Measurements from ENCODE around the gene IL6.

- no peak for TF ChIP-seq POLR2A (IDR thresholded peaks at IDR 0.05; ENCODE audit: borderline replicate concordance, extremely low read depth, insufficient read depth, insufficient read length)
- TF ChIP-seq, protein P1, sequence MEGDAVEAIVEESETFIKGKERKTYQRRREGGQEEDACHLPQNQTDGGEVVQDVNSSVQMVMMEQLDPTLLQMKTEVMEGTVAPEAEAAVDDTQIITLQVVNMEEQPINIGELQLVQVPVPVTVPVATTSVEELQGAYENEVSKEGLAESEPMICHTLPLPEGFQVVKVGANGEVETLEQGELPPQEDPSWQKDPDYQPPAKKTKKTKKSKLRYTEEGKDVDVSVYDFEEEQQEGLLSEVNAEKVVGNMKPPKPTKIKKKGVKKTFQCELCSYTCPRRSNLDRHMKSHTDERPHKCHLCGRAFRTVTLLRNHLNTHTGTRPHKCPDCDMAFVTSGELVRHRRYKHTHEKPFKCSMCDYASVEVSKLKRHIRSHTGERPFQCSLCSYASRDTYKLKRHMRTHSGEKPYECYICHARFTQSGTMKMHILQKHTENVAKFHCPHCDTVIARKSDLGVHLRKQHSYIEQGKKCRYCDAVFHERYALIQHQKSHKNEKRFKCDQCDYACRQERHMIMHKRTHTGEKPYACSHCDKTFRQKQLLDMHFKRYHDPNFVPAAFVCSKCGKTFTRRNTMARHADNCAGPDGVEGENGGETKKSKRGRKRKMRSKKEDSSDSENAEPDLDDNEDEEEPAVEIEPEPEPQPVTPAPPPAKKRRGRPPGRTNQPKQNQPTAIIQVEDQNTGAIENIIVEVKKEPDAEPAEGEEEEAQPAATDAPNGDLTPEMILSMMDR (IDR thresholded peaks at IDR 0.05 in 2 of 3, conservative IDR thresholded peaks at IDR 0.05 in 1 of 3; ENCODE audit: borderline replicate concordance in 1 of 3, insufficient read depth in 1 of 3, low read depth in 2 of 3, low read length in 2 of 3), result no peak
- TF ChIP-seq ZBTB33 (IDR thresholded peaks at IDR 0.05; ENCODE audit: extremely low read depth, insufficient replicate concordance, low read length), result no peak
- TF ChIP-seq JUND (IDR thresholded peaks at IDR 0.05), result no peak
- TF ChIP-seq SP1 (IDR thresholded peaks at IDR 0.05; ENCODE audit: low read depth), result no peak
- no peak for TF ChIP-seq SIN3A (IDR thresholded peaks at IDR 0.05; ENCODE audit: low read depth)
- TF ChIP-seq POLR2AphosphoS5 (IDR thresholded peaks at IDR 0.05; ENCODE audit: low read depth, low read length), result no peak
- TF ChIP-seq, protein P2, sequence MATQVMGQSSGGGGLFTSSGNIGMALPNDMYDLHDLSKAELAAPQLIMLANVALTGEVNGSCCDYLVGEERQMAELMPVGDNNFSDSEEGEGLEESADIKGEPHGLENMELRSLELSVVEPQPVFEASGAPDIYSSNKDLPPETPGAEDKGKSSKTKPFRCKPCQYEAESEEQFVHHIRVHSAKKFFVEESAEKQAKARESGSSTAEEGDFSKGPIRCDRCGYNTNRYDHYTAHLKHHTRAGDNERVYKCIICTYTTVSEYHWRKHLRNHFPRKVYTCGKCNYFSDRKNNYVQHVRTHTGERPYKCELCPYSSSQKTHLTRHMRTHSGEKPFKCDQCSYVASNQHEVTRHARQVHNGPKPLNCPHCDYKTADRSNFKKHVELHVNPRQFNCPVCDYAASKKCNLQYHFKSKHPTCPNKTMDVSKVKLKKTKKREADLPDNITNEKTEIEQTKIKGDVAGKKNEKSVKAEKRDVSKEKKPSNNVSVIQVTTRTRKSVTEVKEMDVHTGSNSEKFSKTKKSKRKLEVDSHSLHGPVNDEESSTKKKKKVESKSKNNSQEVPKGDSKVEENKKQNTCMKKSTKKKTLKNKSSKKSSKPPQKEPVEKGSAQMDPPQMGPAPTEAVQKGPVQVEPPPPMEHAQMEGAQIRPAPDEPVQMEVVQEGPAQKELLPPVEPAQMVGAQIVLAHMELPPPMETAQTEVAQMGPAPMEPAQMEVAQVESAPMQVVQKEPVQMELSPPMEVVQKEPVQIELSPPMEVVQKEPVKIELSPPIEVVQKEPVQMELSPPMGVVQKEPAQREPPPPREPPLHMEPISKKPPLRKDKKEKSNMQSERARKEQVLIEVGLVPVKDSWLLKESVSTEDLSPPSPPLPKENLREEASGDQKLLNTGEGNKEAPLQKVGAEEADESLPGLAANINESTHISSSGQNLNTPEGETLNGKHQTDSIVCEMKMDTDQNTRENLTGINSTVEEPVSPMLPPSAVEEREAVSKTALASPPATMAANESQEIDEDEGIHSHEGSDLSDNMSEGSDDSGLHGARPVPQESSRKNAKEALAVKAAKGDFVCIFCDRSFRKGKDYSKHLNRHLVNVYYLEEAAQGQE (IDR thresholded peaks at IDR 0.05; ENCODE audit: low read depth), result no peak
- no peak for TF ChIP-seq EZH2 (IDR thresholded peaks at IDR 0.05)
Observed at GRCh38 chr7:22717760-22718159, 9.2 kb upstream of the IL6 start.

All from HCT116 (cell line).